Measurements from ENCODE around the gene NAT16. TPM values are rescaled to one million over a fixed set of nuclear protein-coding genes. Genes with fewer than 3 reads are reported as not detected.

Gene NAT16
- total and polyA plus RNA-seq, 10 of the 15 experiments (the other 5 are each of a cell fraction or from before 2014, with no cell fraction given), result not detected

DNA sequence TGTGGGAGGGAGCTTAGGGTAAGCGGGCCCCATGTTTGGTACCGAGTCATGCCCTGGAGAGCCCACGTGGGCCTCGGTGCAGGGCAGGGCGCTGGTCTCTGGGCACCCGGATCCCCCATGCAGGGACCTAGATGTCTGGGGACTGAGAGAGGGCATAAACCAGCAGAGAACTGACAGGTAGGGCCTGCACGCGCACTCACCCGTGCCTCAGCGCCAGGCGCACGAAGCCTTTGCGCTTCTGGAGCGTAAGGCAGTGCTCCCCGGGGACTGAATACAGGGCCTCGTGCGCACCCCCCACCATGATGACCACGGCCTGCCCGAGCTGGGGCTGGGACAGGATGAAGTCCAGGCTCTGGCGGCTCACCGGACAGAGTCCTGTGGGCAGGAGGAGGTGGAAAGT lies 17.9 kb upstream of the NAT16 start (continued):
- TF ChIP-seq, protein P1, sequence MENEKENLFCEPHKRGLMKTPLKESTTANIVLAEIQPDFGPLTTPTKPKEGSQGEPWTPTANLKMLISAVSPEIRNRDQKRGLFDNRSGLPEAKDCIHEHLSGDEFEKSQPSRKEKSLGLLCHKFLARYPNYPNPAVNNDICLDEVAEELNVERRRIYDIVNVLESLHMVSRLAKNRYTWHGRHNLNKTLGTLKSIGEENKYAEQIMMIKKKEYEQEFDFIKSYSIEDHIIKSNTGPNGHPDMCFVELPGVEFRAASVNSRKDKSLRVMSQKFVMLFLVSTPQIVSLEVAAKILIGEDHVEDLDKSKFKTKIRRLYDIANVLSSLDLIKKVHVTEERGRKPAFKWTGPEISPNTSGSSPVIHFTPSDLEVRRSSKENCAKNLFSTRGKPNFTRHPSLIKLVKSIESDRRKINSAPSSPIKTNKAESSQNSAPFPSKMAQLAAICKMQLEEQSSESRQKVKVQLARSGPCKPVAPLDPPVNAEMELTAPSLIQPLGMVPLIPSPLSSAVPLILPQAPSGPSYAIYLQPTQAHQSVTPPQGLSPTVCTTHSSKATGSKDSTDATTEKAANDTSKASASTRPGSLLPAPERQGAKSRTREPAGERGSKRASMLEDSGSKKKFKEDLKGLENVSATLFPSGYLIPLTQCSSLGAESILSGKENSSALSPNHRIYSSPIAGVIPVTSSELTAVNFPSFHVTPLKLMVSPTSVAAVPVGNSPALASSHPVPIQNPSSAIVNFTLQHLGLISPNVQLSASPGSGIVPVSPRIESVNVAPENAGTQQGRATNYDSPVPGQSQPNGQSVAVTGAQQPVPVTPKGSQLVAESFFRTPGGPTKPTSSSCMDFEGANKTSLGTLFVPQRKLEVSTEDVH (IDR thresholded peaks at IDR 0.05; ENCODE audit: low read depth, partially characterized antibody), result no peak
- TF ChIP-seq RUNX3 (IDR thresholded peaks at IDR 0.05; ENCODE audit: low read length), result no peak
- TF ChIP-seq, protein P2, sequence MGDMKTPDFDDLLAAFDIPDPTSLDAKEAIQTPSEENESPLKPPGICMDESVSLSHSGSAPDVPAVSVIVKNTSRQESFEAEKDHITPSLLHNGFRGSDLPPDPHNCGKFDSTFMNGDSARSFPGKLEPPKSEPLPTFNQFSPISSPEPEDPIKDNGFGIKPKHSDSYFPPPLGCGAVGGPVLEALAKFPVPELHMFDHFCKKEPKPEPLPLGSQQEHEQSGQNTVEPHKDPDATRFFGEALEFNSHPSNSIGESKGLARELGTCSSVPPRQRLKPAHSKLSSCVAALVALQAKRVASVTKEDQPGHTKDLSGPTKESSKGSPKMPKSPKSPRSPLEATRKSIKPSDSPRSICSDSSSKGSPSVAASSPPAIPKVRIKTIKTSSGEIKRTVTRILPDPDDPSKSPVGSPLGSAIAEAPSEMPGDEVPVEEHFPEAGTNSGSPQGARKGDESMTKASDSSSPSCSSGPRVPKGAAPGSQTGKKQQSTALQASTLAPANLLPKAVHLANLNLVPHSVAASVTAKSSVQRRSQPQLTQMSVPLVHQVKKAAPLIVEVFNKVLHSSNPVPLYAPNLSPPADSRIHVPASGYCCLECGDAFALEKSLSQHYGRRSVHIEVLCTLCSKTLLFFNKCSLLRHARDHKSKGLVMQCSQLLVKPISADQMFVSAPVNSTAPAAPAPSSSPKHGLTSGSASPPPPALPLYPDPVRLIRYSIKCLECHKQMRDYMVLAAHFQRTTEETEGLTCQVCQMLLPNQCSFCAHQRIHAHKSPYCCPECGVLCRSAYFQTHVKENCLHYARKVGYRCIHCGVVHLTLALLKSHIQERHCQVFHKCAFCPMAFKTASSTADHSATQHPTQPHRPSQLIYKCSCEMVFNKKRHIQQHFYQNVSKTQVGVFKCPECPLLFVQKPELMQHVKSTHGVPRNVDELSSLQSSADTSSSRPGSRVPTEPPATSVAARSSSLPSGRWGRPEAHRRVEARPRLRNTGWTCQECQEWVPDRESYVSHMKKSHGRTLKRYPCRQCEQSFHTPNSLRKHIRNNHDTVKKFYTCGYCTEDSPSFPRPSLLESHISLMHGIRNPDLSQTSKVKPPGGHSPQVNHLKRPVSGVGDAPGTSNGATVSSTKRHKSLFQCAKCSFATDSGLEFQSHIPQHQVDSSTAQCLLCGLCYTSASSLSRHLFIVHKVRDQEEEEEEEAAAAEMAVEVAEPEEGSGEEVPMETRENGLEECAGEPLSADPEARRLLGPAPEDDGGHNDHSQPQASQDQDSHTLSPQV (IDR thresholded peaks at IDR 0.05), result no peak
- no peak for TF ChIP-seq FOS (IDR thresholded peaks at IDR 0.05; ENCODE audit: borderline replicate concordance, extremely low read depth, insufficient read length)
- no peak for TF ChIP-seq BMI1 (IDR thresholded peaks at IDR 0.05; ENCODE audit: borderline replicate concordance)

All from GM12878 (cell line).